Mucosa of rectum (tissue), 2 donors: ENCODE measurements around the gene COMTD1.

Experiments
- H3K27ac ChIP-seq, 2 donors: one replicate each; pipeline ENCODE4 v1.7.0; 2013; ENCODE audit warnings: inconsistent platforms in 2 of 2, low read depth in 2 of 2, low read length in 2 of 2
- H3K27me3 ChIP-seq, 2 donors: one replicate each; pipeline ENCODE4 v1.7.0; 2013; ENCODE audit warnings: low read length in 2 of 2; ENCODE audit not compliant: control insufficient read depth in 2 of 2, insufficient read depth in 2 of 2
- H3K36me3 ChIP-seq, 2 donors: one replicate each; pipeline ENCODE4 v1.7.0; 2013; ENCODE audit warnings: low read length in 2 of 2; ENCODE audit not compliant: control insufficient read depth in 2 of 2, insufficient read depth in 2 of 2
- H3K4me1 ChIP-seq, 2 donors: one replicate each; pipeline ENCODE4 v1.7.0; 2013; ENCODE audit warnings: low read length in 2 of 2, mild to moderate bottlenecking in 1 of 2; ENCODE audit not compliant: control insufficient read depth in 2 of 2, insufficient read depth in 2 of 2
- H3K4me3 ChIP-seq, 2 donors: one replicate each; pipeline ENCODE4 v1.7.0; 2013; ENCODE audit warnings: low read length in 2 of 2
- H3K9ac ChIP-seq, 2 donors: one replicate each; pipeline ENCODE4 v1.7.0; 2013; ENCODE audit warnings: low read length in 2 of 2, low read depth in 1 of 2, mild to moderate bottlenecking in 1 of 2
- H3K9me3 ChIP-seq, 2 donors: one replicate each; pipeline ENCODE4 v1.7.0; 2013; ENCODE audit warnings: low read length in 2 of 2; ENCODE audit not compliant: control insufficient read depth in 2 of 2
- donor health status: healthy.
- donor health status: Normal muscosa, but diverticular disease.

Gene COMTD1

GRCh38 chr10:75235375-75236177 lies at the start of gene COMTD1:
Gene COMTD1 (minus strand): TSS chr10:75235957. CDS start chr10:75235928, 29 bp downstream.
- no peaks in the 10 kb centered on the region for H3K9me3 ChIP-seq

GRCh38 chr10:75283671-75284470 lies 48.1 kb upstream of the COMTD1 start:
- H3K36me3 ChIP-seq = no peaks in the 10 kb centered on the region
- H3K4me3 ChIP-seq = no peak overlapping the region
- H3K9ac ChIP-seq = no peak overlapping the region
- H3K27me3 ChIP-seq = no peaks in the 10 kb centered on the region
- H3K27ac ChIP-seq = no peak overlapping the region
- H3K9me3 ChIP-seq = no peaks in the 10 kb centered on the region
- no peaks in the 10 kb centered on the region for H3K4me1 ChIP-seq

More at GRCh38 chr10:75235375-75236177, at the start of gene COMTD1:
- Histone ChIP-seq H3K4me3 (peak within 1 kb of the TSS; percentile 70 to 77), H3K9ac (peak within 1 kb of the TSS; percentile 72 to 86), H3K4me1 (peaks cover 19 to 22% of the 10 kb centered on the region in 2 donors), H3K27me3 (no peaks in the 10 kb centered on the region), H3K36me3 (peaks cover 19 to 23% of the 10 kb centered on the region in 2 donors), H3K27ac (peak within 1 kb of the TSS; percentile 91 to 92)

- Histone ChIP-seq H3K27me3 (no peaks in the 10 kb centered on the region), H3K36me3 (no peaks in the 10 kb centered on the region), H3K27ac (no peak overlapping the region), H3K4me1 (no peaks in the 10 kb centered on the region), H3K9ac (no peak overlapping the region), H3K4me3 (no peak overlapping the region), H3K9me3 (no peaks in the 10 kb centered on the region)
Measured at GRCh38 chr10:75283078-75283670, 47.4 kb upstream of the COMTD1 start.

GRCh38 chr10:75281974-75282373 lies 46.2 kb upstream of the COMTD1 start:
- Histone ChIP-seq H3K4me1 (no peaks in the 10 kb centered on the region), H3K9me3 (no peaks in the 10 kb centered on the region), H3K27me3 (no peaks in the 10 kb centered on the region), H3K27ac (no peak overlapping the region), H3K9ac (no peak overlapping the region), H3K4me3 (no peak overlapping the region), H3K36me3 (no peaks in the 10 kb centered on the region)

- Histone ChIP-seq H3K4me1 (no peaks in the 10 kb centered on the region), H3K4me3 (no peak overlapping the region), H3K27ac (no peak overlapping the region), H3K9ac (no peak overlapping the region), H3K9me3 (no peaks in the 10 kb centered on the region), H3K36me3 (no peaks in the 10 kb centered on the region), H3K27me3 (no peaks in the 10 kb centered on the region)
Measured at GRCh38 chr10:75280236-75280635, 44.5 kb upstream of the COMTD1 start.

- H3K27ac ChIP-seq = peak overlapping the region in 1 of 2 donors; percentile 48
- peak overlapping the region; percentile 7 to 69 for H3K4me3 ChIP-seq
- no peaks in the 10 kb centered on the region for H3K36me3 ChIP-seq
- no peaks in the 10 kb centered on the region for H3K27me3 ChIP-seq
- no peaks in the 10 kb centered on the region for H3K9me3 ChIP-seq
- H3K9ac ChIP-seq = peak overlapping the region; percentile 52 to 66
- no peaks in the 10 kb centered on the region for H3K4me1 ChIP-seq
Measured at GRCh38 chr10:75276069-75276872, 40.5 kb upstream of the COMTD1 start.

- Histone ChIP-seq H3K4me3 (no peak overlapping the region), H3K36me3 (no peaks in the 10 kb centered on the region), H3K9ac (no peak overlapping the region), H3K9me3 (no peaks in the 10 kb centered on the region), H3K27ac (no peak overlapping the region), H3K27me3 (no peaks in the 10 kb centered on the region), H3K4me1 (no peaks in the 10 kb centered on the region)
Measured at GRCh38 chr10:75272896-75273295, 37.1 kb upstream of the COMTD1 start.

- Histone ChIP-seq H3K9me3 (no peaks in the 10 kb centered on the region), H3K27me3 (no peaks in the 10 kb centered on the region), H3K36me3 (no peaks in the 10 kb centered on the region), H3K27ac (no peak overlapping the region), H3K9ac (no peak overlapping the region), H3K4me3 (no peak overlapping the region), H3K4me1 (no peaks in the 10 kb centered on the region)
Measured at GRCh38 chr10:75272094-75272493, 36.3 kb upstream of the COMTD1 start.

- H3K9ac ChIP-seq = no peak overlapping the region
- H3K4me3 ChIP-seq = no peak overlapping the region
- no peaks in the 10 kb centered on the region for H3K27me3 ChIP-seq
- no peaks in the 10 kb centered on the region for H3K9me3 ChIP-seq
- H3K27ac ChIP-seq = no peak overlapping the region
- H3K4me1 ChIP-seq = no peaks in the 10 kb centered on the region
- no peaks in the 10 kb centered on the region for H3K36me3 ChIP-seq
Measured at GRCh38 chr10:75269605-75270004, 33.8 kb upstream of the COMTD1 start.
